Kidney epithelial cell (primary cell): Measurements from ENCODE around the gene OMP. TPM values are rescaled to one million over a fixed set of nuclear protein-coding genes. Genes with fewer than 3 reads are reported as not detected.
A peak's percentile ranks its signal among the peaks of the same experiment; 100 is the strongest.

Experiments
- DNase-seq: peaks from one replicate; pipeline ENCODE4 v3.0.0-alpha.2; 2010; ENCODE audit warnings: low read depth
- H3K27me3 ChIP-seq: 2 replicates; pipeline ENCODE4 v1.6.0; 2011; ENCODE audit warnings: low read length; ENCODE audit not compliant: control insufficient read depth, insufficient read depth
- H3K36me3 ChIP-seq: 2 replicates; pipeline ENCODE4 v1.5.1; 2011; ENCODE audit warnings: low read length; ENCODE audit not compliant: control insufficient read depth, insufficient read depth
- H3K4me3 ChIP-seq: 2 replicates; pipeline ENCODE4 v1.5.1; 2011; ENCODE audit warnings: low read depth, mild to moderate bottlenecking, control low read depth, low read length
- CTCF ChIP-seq: IDR thresholded peaks from 2 replicates; pipeline ENCODE4 v1.5.1; 2011; ENCODE audit warnings: mild to moderate bottlenecking, moderate library complexity, low read length, control low read depth, inconsistent platforms; ENCODE audit not compliant: insufficient read depth, poor library complexity, severe bottlenecking
- total RNA-seq: library from RNA; depleted of rRNA; stranded (reverse); fragments of >200 nt; gene quantifications from 2 replicates; pipeline ENCODE4 v1.2.3, GENCODE V29; 2015

OMP gene
- total RNA-seq, 1 donor from 2014 or later = not detected

- TF ChIP-seq CTCF = peak; percentile 33
Observed at GRCh38 chr11:77066229-77067042, 36.2 kb upstream of the OMP start, which contains the start of gene CAPN5. Gene CAPN5, plus strand, starts transcription at chr11:77066971. Its CDS starts 17,916 bp downstream, at chr11:77084887.

GRCh38 chr11:77067861-77068443 lies 34.7 kb upstream of the OMP start:
- DNase-seq = no peak
- no peak overlapping the region for H3K4me3 ChIP-seq
- H3K27me3 ChIP-seq = no peaks in the 10 kb centered on the region
- no peaks in the 10 kb centered on the region for H3K36me3 ChIP-seq
- TF ChIP-seq CTCF = no peak

More at GRCh38 chr11:77066229-77067042, 36.2 kb upstream of the OMP start, which contains the start of gene CAPN5:
- peak; percentile 51 for DNase-seq
- Histone ChIP-seq H3K4me3 (peak within 1 kb of the TSS; percentile 63), H3K27me3 (no peaks in the 10 kb centered on the region), H3K36me3 (no peaks in the 10 kb centered on the region)

- Histone ChIP-seq H3K4me3 (no peak overlapping the region), H3K36me3 (no peaks in the 10 kb centered on the region), H3K27me3 (no peaks in the 10 kb centered on the region)
- TF ChIP-seq CTCF = no peak
- no peak for DNase-seq
Observed at GRCh38 chr11:77068457-77069335, 33.9 kb upstream of the OMP start.

- no peak for TF ChIP-seq CTCF
- Histone ChIP-seq H3K36me3 (no peaks in the 10 kb centered on the region), H3K27me3 (no peaks in the 10 kb centered on the region), H3K4me3 (no peak overlapping the region)
- DNase-seq = no peak
Observed at GRCh38 chr11:77069336-77069968, 33.2 kb upstream of the OMP start.

GRCh38 chr11:77069969-77070582 lies 32.6 kb upstream of the OMP start:
- Histone ChIP-seq H3K36me3 (no peaks in the 10 kb centered on the region), H3K4me3 (no peak overlapping the region), H3K27me3 (no peaks in the 10 kb centered on the region)
- DNase-seq = no peak
- TF ChIP-seq CTCF = no peak
